K562 (cell line): Measurements from ENCODE around the gene STK24. TPM values are rescaled to one million over a fixed set of nuclear protein-coding genes. Genes with fewer than 3 reads are reported as not detected.

Source experiments
- ARID1B ChIP-seq: fragments of 450-650 bp; IDR thresholded peaks from 2 replicates; pipeline ENCODE4 v1.6.1; 2016; ENCODE audit warnings: antibody characterized with exemption, mild to moderate bottlenecking, inconsistent platforms
- BCL6 ChIP-seq: fragments of 250-450 bp; sonication (Bioruptor Pico); IDR thresholded peaks from 2 replicates; pipeline ENCODE4 v1.4.0; 2020
- BRF2 ChIP-seq: IDR thresholded peaks from 3 replicates; pipeline ENCODE4 v1.6.1; 2011; ENCODE audit warnings: borderline replicate concordance, mild to moderate bottlenecking; ENCODE audit not compliant: insufficient read length, insufficient read depth
- CEBPB ChIP-seq: fragments of 450-650 bp; IDR thresholded peaks from 2 replicates; pipeline ENCODE4 v1.6.1; 2016; ENCODE audit warnings: missing genetic modification characterization, missing compliant biosample characterization
- CHD2 ChIP-seq: IDR thresholded peaks from 2 replicates; pipeline ENCODE4 v1.6.1; 2011; ENCODE audit warnings: low read depth, low read length
- ELF4 ChIP-seq: fragments of 450-650 bp; formaldehyde crosslinking; IDR thresholded peaks from 2 replicates; pipeline ENCODE4 v1.4.0; 2022; ENCODE audit warnings: missing genetic modification characterization
- FIP1L1 ChIP-seq: fragments of 200-400 bp; formaldehyde crosslinking; IDR thresholded peaks from 2 replicates; pipeline ENCODE4 v1.6.1; 2018; ENCODE audit warnings: mild to moderate bottlenecking, low read depth, low read length; ENCODE audit not compliant: poor library complexity, severe bottlenecking
- HDAC1 ChIP-seq, 2 experiments: fragments of 450-650 bp; IDR thresholded peaks; 2 replicates each; pipeline ENCODE4 v1.6.1; 2016 to 2017; ENCODE audit warnings: inconsistent platforms in 1 of 2, mild to moderate bottlenecking in 1 of 2, moderate library complexity in 1 of 2
- MECOM ChIP-seq: fragments of 250-450 bp; sonication (Bioruptor Pico); IDR thresholded peaks from 2 replicates; pipeline ENCODE4 v1.8.0; 2022; ENCODE audit warnings: inconsistent platforms
- PCBP1 ChIP-seq: fragments of 200-400 bp; formaldehyde crosslinking; IDR thresholded peaks from 2 replicates; pipeline ENCODE4 v1.6.1; 2018; ENCODE audit warnings: mild to moderate bottlenecking, low read depth, low read length; ENCODE audit not compliant: poor library complexity, severe bottlenecking
- TCF7L2 ChIP-seq: fragments of 150-350 bp; IDR thresholded peaks from 2 replicates; pipeline ENCODE4 v1.6.1; 2016; ENCODE audit warnings: low read depth, mild to moderate bottlenecking, low read length, moderate library complexity
- TRIM28 ChIP-seq: fragments of 450-650 bp; IDR thresholded peaks from 2 replicates; pipeline ENCODE4 v1.6.1; 2017
- VEZF1 ChIP-seq: fragments of 200-800 bp; sonication (Bioruptor generic); IDR thresholded peaks from 2 replicates; pipeline ENCODE4 v1.6.1; 2017; ENCODE audit warnings: missing genetic modification characterization, missing compliant biosample characterization
- YY1 ChIP-seq, 3 experiments: IDR thresholded peaks; 2 replicates each; pipeline ENCODE4 v1.6.1; 2011; ENCODE audit warnings: low read length in 2 of 3, mild to moderate bottlenecking in 2 of 3, moderate library complexity in 2 of 3, borderline replicate concordance in 1 of 3, control low read depth in 1 of 3, low read depth in 1 of 3; ENCODE audit not compliant: insufficient read depth in 3 of 3, insufficient replicate concordance in 2 of 3, control insufficient read depth in 1 of 3, insufficient read length in 1 of 3; ENCODE audit errors: extremely low read depth in 1 of 3
- ZBTB1 ChIP-seq: sonication (generic); formaldehyde crosslinking; IDR thresholded peaks from 2 replicates; pipeline ENCODE4 v1.8.1; 2023; ENCODE audit warnings: missing genetic modification reagents, low read depth, mild to moderate bottlenecking, borderline replicate concordance
- ZBTB7A ChIP-seq: IDR thresholded peaks from 2 replicates; pipeline ENCODE4 v1.6.1; 2011; ENCODE audit warnings: low read depth, mild to moderate bottlenecking, low read length, moderate library complexity, borderline replicate concordance; ENCODE audit not compliant: control insufficient read depth
- ZFPM2 ChIP-seq: fragments of 250-450 bp; sonication (Bioruptor Pico); IDR thresholded peaks from 2 replicates; pipeline ENCODE4 v1.5.1; 2022; ENCODE audit warnings: mild to moderate bottlenecking
- ZMIZ1 ChIP-seq, 2 experiments: fragments of 150-350 bp in 1 of 2; IDR thresholded peaks; 2 replicates each; pipeline ENCODE4 v1.6.1; 2012 to 2016; ENCODE audit warnings: low read depth in 2 of 2, low read length in 2 of 2, mild to moderate bottlenecking in 1 of 2, moderate library complexity in 1 of 2
- ZNF133 ChIP-seq: fragments of 250-450 bp; sonication (Bioruptor Pico); IDR thresholded peaks from 2 replicates; pipeline ENCODE4 v1.4.0; 2020; ENCODE audit warnings: mild to moderate bottlenecking
- ZNF324 ChIP-seq: fragments of 250-450 bp; sonication (Bioruptor Pico); IDR thresholded peaks from 2 replicates; pipeline ENCODE4 v1.4.0; 2020; ENCODE audit warnings: mild to moderate bottlenecking
- ZNF668 ChIP-seq: fragments of 250-450 bp; sonication (Bioruptor Pico); IDR thresholded peaks from 2 replicates; pipeline ENCODE4 v1.8.0; 2022; ENCODE audit warnings: mild to moderate bottlenecking, inconsistent platforms
- ZNF75A ChIP-seq: fragments of 450-650 bp; formaldehyde crosslinking; IDR thresholded peaks from 2 replicates; pipeline ENCODE4 v1.4.0; 2020; ENCODE audit warnings: mild to moderate bottlenecking
- ZNF780A ChIP-seq: fragments of 250-450 bp; sonication (Bioruptor Pico); IDR thresholded peaks from 2 replicates; pipeline ENCODE4 v1.5.0; 2021; ENCODE audit warnings: mild to moderate bottlenecking
- polyA plus RNA-seq, 8 experiments: library from polyadenylated mRNA; depleted of rRNA in 4 of 8; stranded (reverse) in 5 of 8; unstranded in 3 of 8; fragments of >200 nt; fragmentation: Nextera tagmentation in 2 of 8; fragmentation: Illumina TruSeq in 1 of 8; extraction: Ambion mirVana in 2 of 8; extraction: Trizol in 1 of 8; gene quantifications; 2 replicates each; pipeline versions ENCODE4 v1.2.1 to v1.2.3, GENCODE V29; 2011 to 2014; ENCODE audit warnings: inconsistent platforms in 1 of 8, missing spikeins in 1 of 8
- total RNA-seq, 7 experiments: library from RNA; depleted of rRNA in 6 of 7; stranded (reverse); fragments of >200 nt in 6 of 7; fragmentation: Illumina TruSeq in 2 of 7; extraction: Trizol in 2 of 7; gene quantifications; 2 replicates each; pipeline versions ENCODE4 v1.2.1 to v1.2.3, GENCODE V29; 2011 to 2021; ENCODE audit warnings: low replicate concordance in 1 of 7

The STK24 gene
- total and polyA plus RNA-seq, 9 of the 15 experiments (the other 6 are each of a cell fraction or from before 2014, with no cell fraction given), result 3.8 to 78.4 (median 28.2) TPM

- TF ChIP-seq YY1 (IDR thresholded peaks at IDR 0.05; ENCODE audit: borderline replicate concordance in 1 of 3, control insufficient read depth in 1 of 3, extremely low read depth in 1 of 3, insufficient read depth in 3 of 3, insufficient read length in 1 of 3, insufficient replicate concordance in 2 of 3, low read depth in 1 of 3, low read length in 2 of 3) (peak in 1 of 3 experiments; percentile 4), ZBTB1 (CRISPR knock-in tag) (no peak), CEBPB (tag) (no peak), HDAC1 (IDR thresholded peaks at IDR 0.05) (no peak), MECOM (CRISPR knock-in tag) (no peak), ZNF324 (CRISPR knock-in tag) (no peak), PCBP1 (peak; percentile 34), ZMIZ1 (IDR thresholded peaks at IDR 0.05; ENCODE audit: low read depth in 2 of 2, low read length in 2 of 2) (no peak), ZNF780A (CRISPR knock-in tag) (no peak), FIP1L1 (peak; percentile 43), BCL6 (CRISPR knock-in tag) (no peak), ZNF668 (CRISPR knock-in tag) (no peak), TCF7L2 (no peak), ZNF133 (CRISPR knock-in tag) (no peak), ELF4 (CRISPR knock-in tag) (no peak), ZNF75A (CRISPR knock-in tag) (no peak), ZFPM2 (CRISPR knock-in tag) (no peak), ARID1B (no peak), VEZF1 (peak; percentile 37; the same call in 1 of the 2 replicates), ZBTB7A (0 out of 2 replicates have a peak, but pooled peaks have one; percentile 34), BRF2 (no peak), TRIM28 (no peak), CHD2 (no peak)
Measured at GRCh38 chr13:98576200-98576945, 534 bp downstream of the STK24 start (continued).
